Kidney epithelial cell (primary cell): ENCODE results near the gene CLIC4. TPM values are rescaled to one million over a fixed set of nuclear protein-coding genes. Genes with fewer than 3 reads are reported as not detected.
A peak's percentile ranks its signal among the peaks of the same experiment; 100 is the strongest.

Source experiments
- DNase-seq: peaks from one replicate; pipeline ENCODE4 v3.0.0-alpha.2; 2010; ENCODE audit warnings: low read depth
- H3K27me3 ChIP-seq: 2 replicates; pipeline ENCODE4 v1.6.0; 2011; ENCODE audit warnings: low read length; ENCODE audit not compliant: control insufficient read depth, insufficient read depth
- H3K36me3 ChIP-seq: 2 replicates; pipeline ENCODE4 v1.5.1; 2011; ENCODE audit warnings: low read length; ENCODE audit not compliant: control insufficient read depth, insufficient read depth
- H3K4me3 ChIP-seq: 2 replicates; pipeline ENCODE4 v1.5.1; 2011; ENCODE audit warnings: low read depth, mild to moderate bottlenecking, control low read depth, low read length
- CTCF ChIP-seq: IDR thresholded peaks from 2 replicates; pipeline ENCODE4 v1.5.1; 2011; ENCODE audit warnings: mild to moderate bottlenecking, moderate library complexity, low read length, control low read depth, inconsistent platforms; ENCODE audit not compliant: insufficient read depth, poor library complexity, severe bottlenecking
- total RNA-seq: library from RNA; depleted of rRNA; stranded (reverse); fragments of >200 nt; gene quantifications from 2 replicates; pipeline ENCODE4 v1.2.3, GENCODE V29; 2015

Gene CLIC4
- total RNA-seq, 1 donor from 2014 or later = 224 TPM

DNA sequence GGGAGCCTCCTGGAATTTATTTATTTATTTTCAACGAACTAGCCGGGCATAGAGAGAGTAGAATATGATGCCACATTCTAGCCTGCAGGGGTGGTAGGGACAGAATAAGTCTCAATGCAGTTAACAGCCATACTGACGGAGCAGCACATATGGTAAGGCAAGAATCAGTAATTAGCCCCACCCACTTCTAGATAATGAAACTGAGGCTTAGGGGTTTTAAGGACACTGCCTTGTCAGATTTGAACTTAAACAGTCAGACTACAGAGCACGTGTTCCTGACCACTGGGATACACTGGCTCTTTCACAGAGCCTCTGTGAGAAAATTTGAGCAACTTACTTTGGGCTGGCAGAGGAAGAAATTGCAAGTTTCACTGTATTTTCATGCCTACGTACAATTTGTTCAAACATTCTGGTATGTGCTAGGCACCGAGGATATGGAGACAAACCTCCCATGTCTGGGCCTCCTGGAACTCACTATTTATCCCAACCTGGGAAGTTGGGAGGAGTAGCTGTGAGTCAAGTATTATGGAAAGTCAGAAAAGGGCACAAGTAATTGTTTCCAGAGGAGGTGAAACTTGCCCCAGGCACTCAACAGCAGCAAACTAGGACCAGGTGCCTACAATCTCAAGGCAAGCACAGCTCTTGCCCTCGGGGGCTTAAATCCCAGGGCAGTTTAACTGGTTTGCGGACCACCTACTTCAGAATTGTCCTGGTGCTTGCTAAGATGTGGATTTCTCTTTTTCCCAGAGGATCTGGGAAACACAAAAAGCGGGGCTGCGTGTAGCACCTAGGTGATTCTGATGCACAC is 1.6 kb upstream of the CLIC4 start:
- Histone ChIP-seq H3K4me3 (no peak overlapping the region), H3K36me3 (no peaks in the 10 kb centered on the region), H3K27me3 (no peaks in the 10 kb centered on the region)
- DNase-seq = no peak
- no peak for TF ChIP-seq CTCF

GRCh38 chr1:24745711-24746413 is 615 bp downstream of the CLIC4 start:
- H3K36me3 ChIP-seq = no peaks in the 10 kb centered on the region
- DNase-seq = no peak

DNA sequence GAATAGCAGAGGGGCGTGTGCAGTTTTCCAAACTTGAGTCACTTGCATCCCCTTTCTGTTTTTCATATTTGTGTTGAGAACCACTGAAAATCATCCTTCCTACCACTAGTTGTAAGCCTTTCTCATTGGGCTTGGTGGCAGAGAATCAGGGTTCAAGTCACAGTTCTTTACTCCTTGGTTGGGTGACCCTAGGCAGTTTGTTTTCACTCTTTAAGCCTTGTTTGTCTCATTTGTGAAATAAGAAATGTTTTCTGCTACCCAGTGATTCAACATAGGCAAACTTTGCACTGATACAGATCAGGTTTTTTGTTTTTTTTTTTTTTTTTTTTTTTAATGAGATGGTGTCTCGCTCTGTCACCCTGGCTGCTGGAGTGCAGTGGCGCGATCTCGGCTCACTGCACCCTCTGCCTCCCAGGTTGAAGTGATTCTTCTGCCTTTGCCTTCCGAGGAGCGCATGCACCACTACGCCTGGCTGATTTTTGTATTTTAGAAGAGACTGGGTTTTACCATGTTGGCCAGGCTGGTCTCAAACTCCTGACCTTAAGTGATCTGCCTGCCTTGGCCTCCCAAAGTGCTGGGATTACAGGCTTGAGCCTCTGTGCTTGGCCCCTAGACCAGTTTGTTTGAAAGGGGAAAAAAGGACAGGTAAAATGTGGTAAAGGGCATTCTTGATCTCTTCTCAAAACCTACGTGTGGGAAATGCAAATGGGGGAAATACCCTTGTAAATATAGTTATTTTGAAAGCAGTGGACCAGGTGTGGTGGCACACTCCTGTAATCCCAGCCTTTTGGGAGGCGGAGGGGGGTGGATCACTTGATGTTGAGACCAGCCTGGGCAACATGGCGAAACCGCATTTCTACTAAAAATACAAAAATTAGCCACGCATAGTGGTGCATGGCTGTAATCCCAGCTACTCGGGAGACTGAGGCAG is 3.2 kb downstream of the CLIC4 start:
- Histone ChIP-seq H3K27me3 (no peaks in the 10 kb centered on the region), H3K4me3 (no peak overlapping the region), H3K36me3 (no peaks in the 10 kb centered on the region)
- DNase-seq = no peak
- TF ChIP-seq CTCF = no peak

More at GRCh38 chr1:24745711-24746413, 615 bp downstream of the CLIC4 start:
- Histone ChIP-seq H3K27me3 (no peaks in the 10 kb centered on the region), H3K4me3 (peak overlapping the region; percentile 81)
- TF ChIP-seq CTCF = no peak

DNA sequence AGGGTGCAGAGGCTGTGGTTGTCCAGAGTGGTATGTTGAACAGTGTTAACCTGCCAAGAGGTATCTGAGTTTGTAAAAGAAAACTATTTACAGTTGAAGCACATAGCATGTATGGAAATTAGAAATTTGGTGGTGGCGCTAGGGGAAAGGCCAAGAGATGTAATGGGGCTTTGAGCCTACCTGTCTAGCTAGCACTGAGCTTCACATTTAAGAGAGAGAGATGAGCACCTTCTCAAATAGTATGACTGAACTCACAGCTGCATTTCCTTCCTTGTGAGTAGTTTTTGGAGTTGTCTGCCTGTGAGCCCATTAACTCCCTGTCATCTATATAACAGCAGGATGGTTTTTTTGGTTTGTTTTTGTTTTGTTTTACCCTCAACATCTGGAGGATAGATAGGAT is 4.0 kb downstream of the CLIC4 start:
- Histone ChIP-seq H3K4me3 (no peak overlapping the region), H3K36me3 (no peaks in the 10 kb centered on the region), H3K27me3 (no peaks in the 10 kb centered on the region)
- no peak for DNase-seq
- no peak for TF ChIP-seq CTCF

- Histone ChIP-seq H3K27me3 (no peaks in the 10 kb centered on the region), H3K4me3 (no peak overlapping the region), H3K36me3 (no peaks in the 10 kb centered on the region)
- no peak for TF ChIP-seq CTCF
- no peak for DNase-seq
These were observed 4.6 kb downstream of the CLIC4 start for GRCh38 chr1:24749886-24750285.
